Suprapubic skin (tissue), 4 donors: Measurements from ENCODE around the gene PKN1.

ENCODE experiments used
- CTCF ChIP-seq, 2 donors: fragments of 200-600 bp in 1 of 2; fragments of 450-650 bp in 1 of 2; sonication (generic) in 1 of 2; IDR thresholded peaks; one replicate each; pipeline ENCODE4 v1.5.1; 2016 to 2019; ENCODE audit warnings: antibody characterized with exemption in 2 of 2, mild to moderate bottlenecking in 1 of 2, moderate library complexity in 1 of 2
- EP300 ChIP-seq: sonication (generic); formaldehyde crosslinking; IDR thresholded peaks from one replicate; pipeline ENCODE4 v1.6.1; 2017; ENCODE audit warnings: antibody characterized with exemption
- POLR2A ChIP-seq, 2 donors: fragments of 450-650 bp; IDR thresholded peaks; one replicate each; pipeline ENCODE4 v1.6.1; 2017; ENCODE audit warnings: antibody characterized with exemption in 2 of 2, mild to moderate bottlenecking in 2 of 2, moderate library complexity in 2 of 2
- POLR2AphosphoS5 ChIP-seq, 3 donors: sonication (generic); formaldehyde crosslinking; IDR thresholded peaks; one replicate each; pipeline ENCODE4 v1.6.1; 2017; ENCODE audit warnings: antibody characterized with exemption in 3 of 3

GRCh38 chr19:14473978-14474578, 41.0 kb downstream of the PKN1 start:
- TF ChIP-seq CTCF (IDR thresholded peaks at IDR 0.05) (no peak), POLR2A (IDR thresholded peaks at IDR 0.05) (no peak), EP300 (no peak), POLR2AphosphoS5 (IDR thresholded peaks at IDR 0.05) (no peak)
